NOMO-1 treated with DMSO at 0.1 percent for 48 hours (cell line): ENCODE data around the gene PLGRKT.
A peak's percentile ranks its signal among the peaks of the same experiment; 100 is the strongest.
"Not testable (repeated sequence)": the region's sequence is repeated elsewhere in the genome, so short reads cannot be mapped to it uniquely, and the experiment has no call there.

Experiments used
- DNase-seq: peaks from one replicate; lab custom pipeline; 2025; ENCODE audit not compliant: unreplicated experiment; lab: John Stamatoyannopoulos, UW

The PLGRKT gene

GRCh38 chr9:5388026-5388819 lies 49.5 kb downstream of the PLGRKT start:
- peak; percentile 35 for DNase-seq

- DNase-seq = no peak
These were observed 53.3 kb downstream of the PLGRKT start for GRCh38 chr9:5384436-5384835.

GRCh38 chr9:5382479-5382878 lies 55.2 kb downstream of the PLGRKT start:
- DNase-seq = no peak

- no peak for DNase-seq
These were observed 61.8 kb downstream of the PLGRKT start for GRCh38 chr9:5375790-5376477.

- DNase-seq = no peak
These were observed 62.6 kb downstream of the PLGRKT start for GRCh38 chr9:5375091-5375490.

- DNase-seq = no peak
These were observed 73.3 kb downstream of the PLGRKT start for GRCh38 chr9:5364294-5365024.

GRCh38 chr9:5361326-5362010 lies 76.3 kb downstream of the PLGRKT start:
- no peak for DNase-seq

GRCh38 chr9:5360341-5360740 lies 77.4 kb downstream of the PLGRKT start:
- no peak for DNase-seq

GRCh38 chr9:5357431-5358105 lies 80.2 kb downstream of the PLGRKT start:
- no peak for DNase-seq

GRCh38 chr9:5355817-5356216 lies 81.9 kb downstream of the PLGRKT start:
- DNase-seq = no peak

GRCh38 chr9:5355226-5355625 lies 82.5 kb downstream of the PLGRKT start:
- DNase-seq = no peak

GRCh38 chr9:5354184-5354583 lies 83.5 kb downstream of the PLGRKT start:
- no peak for DNase-seq

- DNase-seq = no peak
These were observed 85.0 kb downstream of the PLGRKT start for GRCh38 chr9:5352637-5353248.

GRCh38 chr9:5338992-5339981 lies 98.4 kb downstream of the PLGRKT start, which contains the start of gene RLN1:
TSS of gene RLN1 (minus strand) at chr9:5339876. CDS start at chr9:5339746, 130 bp downstream.
- DNase-seq = not testable (repeated sequence)

GRCh38 chr9:5336688-5337087 lies 101.0 kb downstream of the PLGRKT start:
- no peak for DNase-seq

GRCh38 chr9:5331276-5331675 lies 106.4 kb downstream of the PLGRKT start:
- not testable (repeated sequence) for DNase-seq

- DNase-seq = no peak
These were observed 110.7 kb downstream of the PLGRKT start for GRCh38 chr9:5326893-5327548.

GRCh38 chr9:5326187-5326586 lies 111.5 kb downstream of the PLGRKT start:
- no peak for DNase-seq
